Hepatic stellate cell (primary cell): ENCODE results near the gene NFIX.
"Not testable (repeated sequence)": the region's sequence is repeated elsewhere in the genome, so short reads cannot be mapped to it uniquely, and the experiment has no call there.

Experiments
- DNase-seq: peaks from one replicate; pipeline ENCODE4 v3.0.0; 2011; ENCODE audit warnings: low spot score

Gene NFIX

GRCh38 chr19:12957389-12957952, 37.8 kb upstream of the NFIX start:
- DNase-seq: not testable (repeated sequence)

DNA sequence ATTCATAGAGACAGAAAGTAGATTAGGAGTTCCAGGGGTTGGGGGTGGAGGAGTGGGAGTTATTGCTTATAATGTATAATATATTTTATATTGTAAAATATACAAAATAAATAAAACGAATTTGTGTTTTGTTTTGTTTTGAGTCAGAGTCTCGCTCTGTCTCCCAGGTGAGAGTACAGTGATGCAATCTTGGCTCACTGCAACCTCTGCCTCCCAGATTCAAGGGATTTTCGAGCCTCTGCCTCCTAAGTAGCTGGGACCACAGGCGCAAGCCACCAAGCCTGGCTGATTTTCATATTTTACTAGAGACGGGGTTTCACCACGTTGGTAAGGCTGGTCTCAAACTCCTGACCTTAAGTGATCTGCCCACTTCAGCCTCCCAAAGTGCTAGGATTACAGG, 35.8 kb upstream of the NFIX start:
- DNase-seq: no peak

DNA sequence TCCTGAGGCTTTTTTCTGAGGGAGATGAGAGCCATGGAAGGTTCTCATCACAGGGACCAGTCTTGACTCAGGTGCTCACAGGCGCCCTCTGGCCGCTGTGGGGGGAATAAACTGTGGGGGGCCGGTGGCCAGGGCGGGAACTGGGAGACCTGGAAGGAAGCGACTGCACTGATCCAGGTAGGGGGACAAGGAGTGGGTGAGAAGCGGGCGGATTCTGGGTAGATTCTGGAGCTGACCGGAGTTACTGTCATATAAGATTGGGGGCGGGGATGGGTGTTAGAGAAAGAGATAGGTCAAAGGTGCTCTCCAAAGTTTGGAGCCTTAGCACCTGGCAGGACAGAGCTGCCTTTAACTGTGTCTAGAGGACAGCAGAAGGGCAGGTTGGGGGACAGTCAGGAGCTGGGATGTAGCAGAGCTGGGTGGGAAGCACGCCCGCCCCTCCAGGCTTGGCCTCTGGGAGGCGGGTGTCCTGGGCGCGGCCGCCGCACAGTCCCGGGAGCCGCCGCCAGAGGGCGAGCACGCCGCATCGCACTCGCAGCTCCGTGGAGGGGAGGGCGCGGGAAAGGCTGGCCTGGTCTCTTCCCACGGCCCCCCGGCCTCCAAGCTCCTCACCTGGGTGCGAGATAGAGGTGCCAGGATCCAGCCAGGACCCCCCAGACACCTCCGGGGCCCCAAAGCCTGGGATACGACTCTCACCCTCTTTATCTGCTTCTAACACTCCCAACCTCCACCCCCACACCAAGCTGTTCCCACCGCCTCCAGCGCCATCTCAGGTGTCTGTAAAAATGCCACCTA, 30.1 kb upstream of the NFIX start:
- peak; percentile 83 for DNase-seq

- no peak for DNase-seq
Measured at GRCh38 chr19:12965812-12966135, 29.5 kb upstream of the NFIX start.

- DNase-seq: no peak
Measured at GRCh38 chr19:12967907-12968306, 27.4 kb upstream of the NFIX start.

GRCh38 chr19:12969292-12969988, 25.8 kb upstream of the NFIX start, which contains the start of gene DAND5:
Gene DAND5, plus strand, starts transcription at chr19:12969576. Its CDS starts 85 bp downstream, at chr19:12969661.
- no peak for DNase-seq

- no peak for DNase-seq
Measured at GRCh38 chr19:12970070-12970820, 25.0 kb upstream of the NFIX start.

DNA sequence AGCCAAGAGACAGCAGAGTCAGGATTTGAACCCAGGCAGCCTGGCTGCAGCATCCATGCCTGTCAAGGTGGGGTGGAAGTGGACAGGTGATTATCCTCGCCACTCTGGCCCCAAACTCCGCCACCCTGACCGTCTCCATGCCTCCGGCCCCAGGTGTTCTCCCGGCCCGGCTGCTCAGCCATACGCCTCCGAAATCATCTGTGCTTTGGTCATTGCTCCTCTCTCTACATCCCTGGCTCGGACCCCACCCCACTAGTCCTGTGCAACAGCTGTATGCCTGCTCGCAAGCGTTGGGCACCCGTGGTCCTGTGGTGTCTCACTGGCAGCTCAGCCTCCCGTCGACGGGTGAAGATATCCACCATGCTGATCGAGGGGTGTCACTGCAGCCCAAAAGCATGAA, 22.0 kb upstream of the NFIX start:
- DNase-seq: no peak

- no peak for DNase-seq
Measured at GRCh38 chr19:12974301-12975220, 20.7 kb upstream of the NFIX start.

- no peak for DNase-seq
Measured at GRCh38 chr19:12975221-12975741, 20.0 kb upstream of the NFIX start.

- DNase-seq: not testable (repeated sequence)
Measured at GRCh38 chr19:12976109-12976508, 19.2 kb upstream of the NFIX start.

- no peak for DNase-seq
Measured at GRCh38 chr19:12979974-12980373, 15.3 kb upstream of the NFIX start.

DNA sequence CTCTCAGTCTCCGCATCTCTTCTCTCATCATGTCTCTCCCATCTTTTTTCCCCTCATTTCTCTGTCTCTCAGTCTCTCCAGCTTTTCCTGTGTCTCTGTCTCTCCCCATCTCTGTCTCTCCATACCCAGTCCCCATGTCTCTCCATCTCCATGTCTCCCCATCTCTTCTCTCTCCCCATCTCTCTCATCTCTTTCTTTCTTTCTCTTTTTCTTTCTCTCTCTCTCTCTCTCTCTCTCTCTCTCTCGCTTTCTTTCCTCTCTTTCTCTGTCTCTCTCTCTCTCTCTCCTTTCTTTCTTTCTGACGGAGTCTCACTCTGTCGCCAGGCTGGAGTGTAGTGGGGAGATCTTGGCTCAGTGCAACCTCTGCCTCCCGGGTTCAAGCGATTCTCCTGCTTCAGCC, 12.6 kb upstream of the NFIX start:
- DNase-seq: no peak

- no peak for DNase-seq
Measured at GRCh38 chr19:12983091-12983490, 12.2 kb upstream of the NFIX start.

GRCh38 chr19:12983542-12984142, 11.6 kb upstream of the NFIX start:
- peak; percentile 91 for DNase-seq

DNA sequence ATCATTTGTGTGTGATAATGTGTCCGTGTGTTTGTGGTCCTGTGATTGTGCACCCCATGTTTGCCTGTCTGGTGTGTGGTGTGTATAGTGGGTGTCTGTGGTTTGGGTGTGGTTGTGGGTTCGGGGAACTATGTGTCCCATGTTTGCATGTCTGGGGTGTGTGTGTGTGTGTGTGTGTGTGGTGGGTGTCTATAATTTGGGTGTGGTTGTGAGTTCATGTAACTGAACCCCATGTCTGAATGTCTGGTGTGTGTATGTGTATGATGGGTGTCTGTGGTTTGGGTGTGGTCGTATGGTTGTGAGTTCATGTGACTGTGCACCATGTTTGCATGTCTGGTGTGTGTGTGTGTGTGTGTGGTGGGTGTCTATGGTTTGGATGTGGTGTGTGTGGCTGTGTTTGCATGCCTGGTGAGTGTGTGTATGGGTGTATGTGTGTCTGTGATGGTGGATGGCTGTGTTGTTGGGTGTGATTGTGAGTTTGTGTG, 11.1 kb upstream of the NFIX start:
- no peak for DNase-seq

- no peak for DNase-seq
Measured at GRCh38 chr19:12984683-12985048, 10.6 kb upstream of the NFIX start.

DNA sequence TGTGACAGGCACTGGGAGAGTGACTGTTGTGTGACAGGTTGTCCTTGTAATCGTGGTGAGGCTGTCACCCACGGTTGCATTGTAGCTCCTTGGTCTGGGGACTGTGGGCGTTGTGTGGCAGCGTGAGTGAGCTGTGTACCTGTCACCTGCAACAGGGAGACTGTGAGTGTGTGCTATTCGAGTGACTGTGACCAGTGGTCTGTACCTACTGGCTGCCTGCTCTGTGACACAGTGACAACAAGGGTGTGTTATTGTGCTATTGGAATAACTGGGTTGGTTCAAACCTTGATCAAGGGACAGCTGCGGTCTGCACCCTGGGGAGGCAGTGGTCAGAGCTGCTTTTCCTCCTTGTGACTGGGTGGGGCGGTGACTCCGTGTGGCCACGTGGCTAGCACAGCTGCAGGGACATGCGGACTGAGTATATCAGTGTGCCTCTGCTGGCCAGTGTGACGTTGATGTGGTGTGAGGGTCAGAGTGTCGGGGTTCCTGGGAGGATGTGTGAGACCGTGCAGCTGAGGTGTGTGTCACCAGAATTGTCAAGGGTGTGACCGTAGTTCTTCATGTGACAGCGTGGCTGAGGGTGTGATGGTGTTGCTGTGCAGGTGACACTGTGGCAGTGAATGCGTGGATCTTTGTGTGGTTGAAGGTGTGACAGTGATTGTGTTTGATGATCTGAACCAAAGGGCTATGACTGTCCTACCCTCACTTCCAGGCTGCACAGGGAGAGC, 10.1 kb upstream of the NFIX start:
- DNase-seq: peak; percentile 86

DNA sequence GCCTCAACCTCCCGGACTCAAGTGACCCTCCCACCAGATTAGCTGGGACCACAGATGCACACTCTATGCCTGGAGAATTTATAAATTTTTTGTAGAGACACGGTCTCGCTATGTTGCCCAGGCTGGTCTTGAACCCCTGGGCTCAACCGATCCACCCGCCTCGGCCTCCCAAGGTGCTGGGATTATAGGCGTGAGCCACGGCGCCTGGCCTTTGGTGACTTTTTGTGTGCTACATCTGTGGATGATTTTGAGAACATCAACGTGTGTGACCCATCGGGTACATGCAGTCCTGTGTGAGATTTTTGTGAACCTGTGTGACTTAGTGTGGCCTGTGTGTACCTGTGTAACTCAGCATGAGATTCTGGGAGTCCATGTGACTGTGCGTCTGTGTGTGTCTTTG, 8.5 kb upstream of the NFIX start:
- no peak for DNase-seq

DNA sequence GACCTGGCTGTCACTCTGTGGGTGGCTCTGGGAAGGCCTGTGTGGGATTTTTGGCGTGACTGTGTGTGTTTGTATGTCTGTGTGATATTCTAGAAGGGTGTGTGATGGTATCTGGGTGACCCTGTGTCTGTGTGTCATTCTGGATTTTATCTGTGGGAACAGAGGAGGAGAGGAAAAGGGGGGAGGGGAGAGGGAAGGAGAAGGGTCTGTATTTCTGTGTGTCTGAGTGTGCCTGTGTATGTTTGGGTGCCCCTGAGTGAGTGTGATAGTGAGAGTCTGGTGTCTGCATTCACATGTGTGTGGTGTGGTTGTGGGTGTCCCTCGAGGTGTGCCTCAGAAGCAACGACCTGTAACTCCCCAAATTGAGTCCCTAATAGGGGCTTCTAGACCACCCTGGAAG, 8.1 kb upstream of the NFIX start:
- no peak for DNase-seq
